SK-N-SH (cell line): Measurements from ENCODE around the gene POLR3E. TPM values are rescaled to one million over a fixed set of nuclear protein-coding genes. Genes with fewer than 3 reads are reported as not detected.

Source experiments
- CTCF ChIA-PET: fragments of 300-600, 350-600 bp; formaldehyde crosslinking; extraction: SDS; loops from one replicate; lab custom pipeline; 2021; lab: Yijun Ruan, JAX
- POLR2A ChIA-PET: fragments of 350-600 bp; sonication (Branson Sonifier 250); formaldehyde crosslinking; extraction: SDS; loops from one replicate; lab custom pipeline; 2020; ENCODE audit warnings: antibody characterized with exemption, inconsistent platforms; lab: Yijun Ruan, JAX
- DNase-seq: peaks from one replicate; pipeline ENCODE4 v3.0.0; 2012
- H2AFZ ChIP-seq: fragments of 200-600 bp; sonication (generic); 2 replicates; pipeline ENCODE4 v1.8.1; 2016; ENCODE audit warnings: antibody characterized with exemption, mild to moderate bottlenecking, low read depth
- H3F3A ChIP-seq: fragments of 200-600 bp; sonication (generic); replicated peaks from 2 replicates; pipeline ENCODE3; 2016; ENCODE audit warnings: antibody characterized with exemption, mild to moderate bottlenecking; ENCODE audit not compliant: insufficient read depth
- H3K27ac ChIP-seq, 2 experiments: fragments of 200-500 bp in 1 of 2; fragments of 200-600 bp in 1 of 2; sonication (Bioruptor generic) in 1 of 2; sonication (generic), shearing (Covaris generic) in 1 of 2; 2 replicates each; pipeline versions ENCODE4 v1.5.1 to v1.6.1; 2014 to 2016; ENCODE audit warnings: low read depth in 2 of 2, inconsistent platforms in 1 of 2, low read length in 1 of 2, mild to moderate bottlenecking in 1 of 2, mixed read lengths in 1 of 2
- H3K27me3 ChIP-seq: fragments of 200-600 bp; sonication (generic), shearing (Covaris generic); 2 replicates; pipeline ENCODE4 v1.6.1; 2016; ENCODE audit warnings: mixed run types; ENCODE audit not compliant: insufficient read depth
- H3K36me3 ChIP-seq, 2 experiments: fragments of 200-500 bp in 1 of 2; fragments of 200-600 bp in 1 of 2; sonication (Bioruptor generic) in 1 of 2; sonication (generic) in 1 of 2; replicated peaks in 1 of 2; 2 replicates each; pipeline versions ENCODE3 to v1.5.1; 2014 to 2016; ENCODE audit warnings: low read length in 1 of 2, mild to moderate bottlenecking in 1 of 2; ENCODE audit not compliant: insufficient read depth in 2 of 2, control insufficient read depth in 1 of 2
- H3K4me1 ChIP-seq, 2 experiments: fragments of 200-500 bp in 1 of 2; fragments of 200-600 bp in 1 of 2; sonication (Bioruptor generic) in 1 of 2; sonication (generic), shearing (Covaris generic) in 1 of 2; 2 replicates each; pipeline versions ENCODE4 v1.5.1 to v1.6.1; 2014 to 2016; ENCODE audit warnings: low read depth in 1 of 2, low read length in 1 of 2, mixed run types in 1 of 2; ENCODE audit not compliant: insufficient read depth in 2 of 2, control insufficient read depth in 1 of 2
- H3K4me2 ChIP-seq: fragments of 200-600 bp; sonication (generic), shearing (Covaris generic); 2 replicates; pipeline ENCODE4 v1.6.1; 2017; ENCODE audit warnings: mixed run types
- H3K4me3 ChIP-seq, 2 experiments: fragments of 200-500 bp in 1 of 2; fragments of 200-600 bp in 1 of 2; sonication (Bioruptor generic) in 1 of 2; sonication (generic), shearing (Covaris generic) in 1 of 2; 2 replicates each; pipeline versions ENCODE4 v1.5.1 to v1.8.1; 2014 to 2016; ENCODE audit warnings: low read depth in 2 of 2, inconsistent platforms in 1 of 2, low read length in 1 of 2, mild to moderate bottlenecking in 1 of 2, mixed read lengths in 1 of 2, moderate library complexity in 1 of 2
- H3K79me2 ChIP-seq: fragments of 200-600 bp; sonication (generic); 2 replicates; pipeline ENCODE4 v1.8.1; 2017; ENCODE audit warnings: mild to moderate bottlenecking; ENCODE audit not compliant: insufficient read depth
- H3K9ac ChIP-seq: fragments of 200-600 bp; sonication (generic); 2 replicates; pipeline ENCODE4 v1.6.1; 2017; ENCODE audit warnings: mixed run types
- H3K9me2 ChIP-seq: fragments of 200-600 bp; sonication (generic); 2 replicates; pipeline ENCODE4 v1.6.1; 2017; ENCODE audit warnings: mixed run types
- H3K9me3 ChIP-seq: fragments of 200-600 bp; sonication (generic); 2 replicates; pipeline ENCODE4 v1.6.1; 2017; ENCODE audit warnings: mixed run types, mild to moderate bottlenecking, moderate library complexity
- H4K20me1 ChIP-seq: fragments of 200-600 bp; sonication (generic); 2 replicates; pipeline ENCODE4 v1.6.1; 2017; ENCODE audit warnings: mild to moderate bottlenecking, mixed run types; ENCODE audit not compliant: insufficient read depth
- FOXJ3 ChIP-seq: sonication (generic); formaldehyde crosslinking; IDR thresholded peaks from 2 replicates; pipeline ENCODE4 v1.5.1; 2020; ENCODE audit warnings: mild to moderate bottlenecking, missing genetic modification reagents
- FOXM1 ChIP-seq: IDR thresholded peaks from 2 replicates; pipeline ENCODE4 v1.4.0; 2012; ENCODE audit warnings: low read depth, mild to moderate bottlenecking
- GATA2 ChIP-seq: sonication (generic); formaldehyde crosslinking; IDR thresholded peaks from 2 replicates; pipeline ENCODE4 v1.5.0; 2020; ENCODE audit warnings: mild to moderate bottlenecking, missing genetic modification reagents
- MEF2A ChIP-seq: IDR thresholded peaks from 2 replicates; pipeline ENCODE4 v1.4.0; 2012; ENCODE audit warnings: low read depth, borderline replicate concordance
- MXI1 ChIP-seq: IDR thresholded peaks from 2 replicates; pipeline ENCODE4 v1.6.1; 2012; ENCODE audit warnings: mild to moderate bottlenecking, low read depth, low read length, improper control_type of control experiment
- NRF1 ChIP-seq: IDR thresholded peaks from 2 replicates; pipeline ENCODE4 v1.6.1; 2012; ENCODE audit warnings: low read depth, mild to moderate bottlenecking, low read length
- PBX3 ChIP-seq: IDR thresholded peaks from 2 replicates; pipeline ENCODE4; 2012
- REST ChIP-seq: IDR thresholded peaks from 2 replicates; pipeline ENCODE4 v1.6.1; 2012; ENCODE audit warnings: mild to moderate bottlenecking, low read depth, low read length, moderate library complexity
- RXRA ChIP-seq: IDR thresholded peaks from 2 replicates; pipeline ENCODE4 v1.4.0; 2012; ENCODE audit warnings: low read depth, mild to moderate bottlenecking, borderline replicate concordance
- SMC3 ChIP-seq: IDR thresholded peaks from 2 replicates; pipeline ENCODE4 v1.6.1; 2012; ENCODE audit warnings: low read depth, low read length, improper control_type of control experiment
- TAF1 ChIP-seq: IDR thresholded peaks from 2 replicates; pipeline ENCODE4 v1.6.1; 2012; ENCODE audit warnings: low read depth, mild to moderate bottlenecking, low read length, moderate library complexity, borderline replicate concordance
- TCF12 ChIP-seq: IDR thresholded peaks from 2 replicates; pipeline ENCODE4 v1.4.0; 2012
- TEAD4 ChIP-seq: IDR thresholded peaks from 2 replicates; pipeline ENCODE4 v1.4.0; 2012; ENCODE audit warnings: mild to moderate bottlenecking, borderline replicate concordance; ENCODE audit not compliant: insufficient read depth
- USF2 ChIP-seq: fragments of 150-350 bp; IDR thresholded peaks from 2 replicates; pipeline ENCODE4 v1.6.1; 2017; ENCODE audit warnings: antibody characterized with exemption, low read length, low read depth, borderline replicate concordance
- WGBS: methylation state at CpG from one replicate; pipeline ENCODE4 v1.1.6; 2017; ENCODE audit warnings: low lambda C conversion rate; 5-methylcytosine and 5-hydroxymethylcytosine counted together
- polyA plus RNA-seq, 3 experiments: library from polyadenylated mRNA; depleted of rRNA; stranded (reverse); fragments of >200 nt; gene quantifications; 2 replicates each; pipeline ENCODE4 v1.2.3, GENCODE V29; 2012

Gene POLR3E
- polyA plus RNA-seq, 1 of the 3 experiments (the other 2 are of a cell fraction): 59.6 TPM

- no peak for TF ChIP-seq REST
- no peak for TF ChIP-seq SMC3
- TF ChIP-seq FOXM1: no peak
- peak; percentile 81 for TF ChIP-seq PBX3
- no peak for TF ChIP-seq MXI1
- no peak for TF ChIP-seq RXRA
Observed at GRCh38 chr16:22353191-22353919, 56.1 kb downstream of the POLR3E start (continued).

- Histone ChIP-seq H3K79me2 (peaks cover 83% of the 10 kb centered on the region), H3K9me3 (no peaks in the 10 kb centered on the region), H3K4me2 (peak overlapping the region; percentile 52; the same call in 1 of the 2 replicates), H3K27ac (peak overlapping the region; percentile 64 to 96; a peak in 3 of 4 replicates), H3K9me2 (no peaks in the 10 kb centered on the region), H3K4me1 (peaks cover 3 to 20% of the 10 kb centered on the region in 2 experiments; a peak in 3 of 4 replicates), H3F3A (peaks cover 50% of the 10 kb centered on the region), H4K20me1 (no peaks in the 10 kb centered on the region), H3K27me3 (no peaks in the 10 kb centered on the region), H3K36me3 (peaks cover 7 to 43% of the 10 kb centered on the region in 2 experiments), H3K4me3 (no peak overlapping the region), H2AFZ (no peak overlapping the region), H3K9ac (peak overlapping the region; percentile 57; the same call in 1 of the 2 replicates)
- TF ChIP-seq TAF1: no peak
- no peak for TF ChIP-seq NRF1
- no peak for TF ChIP-seq REST
- TF ChIP-seq TCF12: no peak
- TF ChIP-seq MEF2A: no peak
- TF ChIP-seq FOXJ3 (CRISPR knock-in tag): no peak
- TF ChIP-seq USF2: no peak
- TF ChIP-seq TEAD4: no peak
- TF ChIP-seq GATA2 (CRISPR knock-in tag): no peak
- 38% methylated on average over 5 of the region's 5 CpGs for WGBS
- POLR2A ChIA-PET: no interaction called here
- CTCF ChIA-PET: interaction anchor here (2.5 kb wide), 1 partner anchor 32 kb away, joined by 8 read pairs; no protein-coding TSS in a partner anchor
- DNase-seq: no peak
Observed at GRCh38 chr16:22353933-22354541, 56.8 kb downstream of the POLR3E start.
